Transverse colon (tissue), 4 donors: ENCODE measurements around the gene ATP9B. TPM values are rescaled to one million over a fixed set of nuclear protein-coding genes. Genes with fewer than 3 reads are reported as not detected.

Experiments used
- DNase-seq: peaks from one replicate; pipeline ENCODE4 v3.0.0-alpha.2; 2019
- H3K27ac ChIP-seq, 4 donors: fragments of 200-600 bp; sonication (generic); 2 replicates each; pipeline ENCODE4 v1.5.1; 2016 to 2018; ENCODE audit warnings: inconsistent platforms in 4 of 4
- H3K27me3 ChIP-seq: fragments of 200-600 bp; sonication (generic); 2 replicates; pipeline ENCODE4 v1.5.1; 2017; ENCODE audit warnings: inconsistent platforms
- H3K36me3 ChIP-seq, 4 donors: fragments of 200-600 bp; sonication (generic); 2 replicates each; pipeline ENCODE4 v1.5.1; 2017 to 2019; ENCODE audit warnings: inconsistent platforms in 4 of 4
- H3K4me1 ChIP-seq, 4 donors: fragments of 200-600 bp; sonication (generic); 2 replicates each; pipeline ENCODE4 v1.5.1; 2017 to 2020; ENCODE audit warnings: inconsistent platforms in 4 of 4
- H3K4me3 ChIP-seq, 4 donors: fragments of 200-600 bp; sonication (generic); 1 replicate in 1 of 4; 2 replicates in 3 of 4; pipeline versions ENCODE4 v1.5.1 to v1.6.1; 2017 to 2019; ENCODE audit warnings: inconsistent platforms in 4 of 4
- H3K9me3 ChIP-seq, 2 donors: fragments of 200-600 bp; sonication (generic); 2 replicates each; pipeline ENCODE4 v1.5.1; 2017 to 2019; ENCODE audit warnings: inconsistent platforms in 2 of 2
- CTCF ChIP-seq, 5 experiments: fragments of 200-600 bp in 3 of 5; fragments of 450-650 bp in 2 of 5; sonication (generic) in 3 of 5; IDR thresholded peaks; 1 replicate in 2 of 5; 2 replicates in 3 of 5; pipeline ENCODE4 v1.5.1; 2016 to 2017; ENCODE audit warnings: antibody characterized with exemption in 5 of 5, inconsistent platforms in 3 of 5, mild to moderate bottlenecking in 2 of 5, moderate library complexity in 1 of 5
- EP300 ChIP-seq: sonication (generic); formaldehyde crosslinking; IDR thresholded peaks from one replicate; pipeline ENCODE4 v1.6.1; 2017; ENCODE audit warnings: antibody characterized with exemption, low read depth
- POLR2A ChIP-seq: fragments of 450-650 bp; IDR thresholded peaks from one replicate; pipeline ENCODE4 v1.6.1; 2016; ENCODE audit warnings: antibody characterized with exemption, mild to moderate bottlenecking, moderate library complexity
- POLR2AphosphoS5 ChIP-seq, 3 donors: sonication (generic); formaldehyde crosslinking; IDR thresholded peaks; one replicate each; pipeline ENCODE4 v1.6.1; 2016; ENCODE audit warnings: antibody characterized with exemption in 3 of 3
- WGBS, 2 donors: methylation state at CpG; one replicate each; pipeline ENCODE4 v1.1.5; 2018; ENCODE audit warnings: low coverage in 1 of 2; 5-methylcytosine and 5-hydroxymethylcytosine counted together
- in situ Hi-C, 4 donors: fragments of 200-750 bp; cut with MboI; loops; one replicate each; pipeline versions ENCODE4 v1.15.0 to v1.15.1; 2017; ENCODE audit warnings: low sequenced_read_pairs in 3 of 4, low pct_ligation_motif_present in 1 of 4, low pct_unique_long_range_greater_than_20kb in 1 of 4
- intact Hi-C: fragments of 100-400 bp; cut with DNase I; formaldehyde crosslinking; loops from one replicate; pipeline ENCODE4 v1.15.1; 2023; ENCODE audit warnings: low total_unique reads
- total RNA-seq, 4 donors: library from RNA; depleted of rRNA; stranded (reverse); fragments of >200 nt; gene quantifications; one replicate each; pipeline ENCODE4 v1.1.0, GENCODE V29; 2016

ATP9B gene
- total RNA-seq, 4 donors from 2014 or later = 36.3 to 70.3 (median 41.6) TPM

- in situ Hi-C loops = no loop called here
- 71 to 91% methylated on average over 6 to 14 of the region's 14 CpGs for WGBS, 2 donors
- DNase-seq = no peak
- Histone ChIP-seq H3K27me3 (no peaks in the 10 kb centered on the region), H3K4me1 (no peaks in the 10 kb centered on the region), H3K9me3 (no peaks in the 10 kb centered on the region), H3K4me3 (no peak overlapping the region), H3K36me3 (no peaks in the 10 kb centered on the region), H3K27ac (no peak overlapping the region)
- no peak for TF ChIP-seq CTCF (IDR thresholded peaks at IDR 0.05)
- TF ChIP-seq POLR2AphosphoS5 (IDR thresholded peaks at IDR 0.05) = no peak
- TF ChIP-seq POLR2A = no peak
- no peak for TF ChIP-seq EP300
- intact Hi-C loops = no loop called here
These were observed 22.7 kb upstream of the ATP9B start for GRCh38 chr18:79046522-79046921.

- Histone ChIP-seq H3K9me3 (no peaks in the 10 kb centered on the region), H3K4me1 (no peaks in the 10 kb centered on the region), H3K36me3 (no peaks in the 10 kb centered on the region), H3K4me3 (no peak overlapping the region), H3K27me3 (no peaks in the 10 kb centered on the region), H3K27ac (no peak overlapping the region)
- intact Hi-C loops (no loop called here), in situ Hi-C loops (no loop called here)
- DNase-seq = no peak
- TF ChIP-seq POLR2A (no peak), POLR2AphosphoS5 (IDR thresholded peaks at IDR 0.05) (no peak), EP300 (no peak), CTCF (IDR thresholded peaks at IDR 0.05) (no peak)
- WGBS, 2 donors = 47 to 90% methylated on average over 2 to 36 of the region's 36 CpGs
These were observed 21.5 kb upstream of the ATP9B start for GRCh38 chr18:79047556-79048244.

- no peak for DNase-seq
- no peak overlapping the region for H3K4me3 ChIP-seq
- H3K36me3 ChIP-seq = no peaks in the 10 kb centered on the region
- no peak overlapping the region for H3K27ac ChIP-seq
- H3K27me3 ChIP-seq = no peaks in the 10 kb centered on the region
- H3K9me3 ChIP-seq = no peaks in the 10 kb centered on the region
- intact Hi-C loops = no loop called here
- 89 to 90% methylated on average over 3 to 8 of the region's 8 CpGs for WGBS, 2 donors
- in situ Hi-C loops = no loop called here
- TF ChIP-seq CTCF (IDR thresholded peaks at IDR 0.05) (no peak), EP300 (no peak), POLR2A (no peak), POLR2AphosphoS5 (IDR thresholded peaks at IDR 0.05) (no peak)
- no peaks in the 10 kb centered on the region for H3K4me1 ChIP-seq
These were observed 21.0 kb upstream of the ATP9B start for GRCh38 chr18:79048245-79048632.

- no peak for DNase-seq
- in situ Hi-C loops (no loop called here), intact Hi-C loops (no loop called here)
- 81 to 87% methylated on average over 3 of the region's 3 CpGs for WGBS, 2 donors
- H3K9me3 ChIP-seq = no peaks in the 10 kb centered on the region
- TF ChIP-seq POLR2AphosphoS5 (IDR thresholded peaks at IDR 0.05) = no peak
- no peak for TF ChIP-seq POLR2A
- TF ChIP-seq EP300 = no peak
- TF ChIP-seq CTCF (IDR thresholded peaks at IDR 0.05) = no peak
- H3K4me3 ChIP-seq = no peak overlapping the region
- no peaks in the 10 kb centered on the region for H3K27me3 ChIP-seq
- no peak overlapping the region for H3K27ac ChIP-seq
- H3K36me3 ChIP-seq = no peaks in the 10 kb centered on the region
- no peaks in the 10 kb centered on the region for H3K4me1 ChIP-seq
These were observed 19.7 kb upstream of the ATP9B start for GRCh38 chr18:79049506-79049905.
